Esophagus muscularis mucosa (tissue), 4 donors: ENCODE measurements around the gene SH2D2A. TPM values are rescaled to one million over a fixed set of nuclear protein-coding genes. Genes with fewer than 3 reads are reported as not detected.

Experiments
- DNase-seq: peaks from one replicate; pipeline ENCODE4 v3.0.0-alpha.2; 2017; ENCODE audit errors: extremely low spot score
- H3K27ac ChIP-seq, 4 donors: fragments of 200-600 bp; sonication (generic); replicated peaks in 1 of 4; 1 replicate in 3 of 4; 2 replicates in 1 of 4; pipeline ENCODE4 v1.5.1; 2016 to 2019; ENCODE audit warnings: mild to moderate bottlenecking in 1 of 4
- H3K27me3 ChIP-seq, 4 donors: fragments of 200-600 bp; sonication (generic); one replicate each; pipeline versions ENCODE4 v1.5.1 to v1.6.0; 2016 to 2019
- H3K36me3 ChIP-seq, 4 donors: fragments of 200-600 bp; sonication (generic); one replicate each; pipeline ENCODE4 v1.5.1; 2016 to 2019
- H3K4me1 ChIP-seq, 4 donors: fragments of 200-600 bp; sonication (generic); one replicate each; pipeline ENCODE4 v1.5.1; 2016 to 2019
- H3K4me3 ChIP-seq, 4 donors: fragments of 200-600 bp; sonication (generic); 1 replicate in 2 of 4; 2 replicates in 2 of 4; pipeline ENCODE4 v1.5.1; 2016 to 2019; ENCODE audit warnings: mild to moderate bottlenecking in 4 of 4, moderate library complexity in 1 of 4
- H3K9me3 ChIP-seq, 4 donors: fragments of 200-600 bp; sonication (generic); 1 replicate in 3 of 4; 2 replicates in 1 of 4; pipeline ENCODE4 v1.5.1; 2016 to 2019
- CTCF ChIP-seq, 3 experiments: fragments of 200-600 bp in 2 of 3; fragments of 450-650 bp in 1 of 3; sonication (generic) in 2 of 3; IDR thresholded peaks; one replicate each; pipeline ENCODE4 v1.5.1; 2017 to 2019; ENCODE audit warnings: antibody characterized with exemption in 3 of 3, mild to moderate bottlenecking in 2 of 3, moderate library complexity in 1 of 3
- EP300 ChIP-seq: sonication (generic); formaldehyde crosslinking; IDR thresholded peaks from one replicate; pipeline ENCODE4 v1.6.1; 2017; ENCODE audit warnings: antibody characterized with exemption
- POLR2A ChIP-seq: fragments of 450-650 bp; IDR thresholded peaks from one replicate; pipeline ENCODE4 v1.6.1; 2017; ENCODE audit warnings: antibody characterized with exemption, moderate library complexity, mild to moderate bottlenecking, low read depth
- POLR2AphosphoS5 ChIP-seq, 2 donors: sonication (generic); formaldehyde crosslinking; IDR thresholded peaks; one replicate each; pipeline ENCODE4 v1.6.1; 2017; ENCODE audit warnings: antibody characterized with exemption in 2 of 2
- WGBS: methylation state at CpG from one replicate; pipeline ENCODE4 v1.1.5; 2018; 5-methylcytosine and 5-hydroxymethylcytosine counted together
- intact Hi-C: fragments of 100-400 bp; cut with DNase I; formaldehyde crosslinking; loops from one replicate; pipeline ENCODE4 v1.15.1; 2023
- total RNA-seq, 4 donors: library from RNA; depleted of rRNA; stranded (reverse); fragments of >200 nt; gene quantifications; one replicate each; pipeline versions ENCODE4 v1.1.0 to v1.2.1, GENCODE V29; 2016

The SH2D2A gene
- total RNA-seq, 4 donors from 2014 or later, result 0.83 to 2.7 (median 0.84) TPM; not detected in 1

DNA sequence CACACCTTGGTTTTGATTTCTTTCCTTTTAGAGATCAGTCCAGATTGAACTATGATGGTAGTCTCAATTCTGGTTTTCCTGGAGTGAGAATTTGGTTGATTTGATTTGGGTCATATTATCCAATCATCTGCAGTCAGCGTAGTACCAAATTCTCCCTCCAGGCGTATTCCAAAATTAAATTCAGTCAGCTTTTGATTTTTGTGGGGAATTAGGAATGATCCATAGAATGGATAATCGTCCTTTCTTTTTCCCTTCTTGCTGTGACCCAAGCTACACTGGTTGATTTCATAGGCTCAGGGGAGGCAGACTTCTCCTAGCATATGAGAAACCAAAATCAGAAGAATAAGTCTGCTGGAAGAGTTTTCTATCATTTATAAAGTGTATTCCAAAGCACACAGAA lies 44.4 kb downstream of the SH2D2A start:
- Histone ChIP-seq H3K36me3 (peaks cover 0 to 23% (median 12%) of the 10 kb centered on the region in 4 donors), H3K27me3 (no peaks in the 10 kb centered on the region), H3K9me3 (no peaks in the 10 kb centered on the region), H3K4me3 (no peak overlapping the region), H3K4me1 (peaks cover 52 to 83% (median 79%) of the 10 kb centered on the region in 4 donors), H3K27ac (no peak overlapping the region)
- intact Hi-C loops, result no loop called here
- no peak for DNase-seq
- 73% methylated on average over 3 of the region's 3 CpGs for WGBS
- TF ChIP-seq POLR2A (no peak), EP300 (no peak), POLR2AphosphoS5 (IDR thresholded peaks at IDR 0.05) (no peak), CTCF (IDR thresholded peaks at IDR 0.05) (no peak)

GRCh38 chr1:156768610-156769295 lies 47.9 kb downstream of the SH2D2A start:
- H3K36me3 ChIP-seq, result peaks cover 0 to 23% (median 12%) of the 10 kb centered on the region in 4 donors
- peaks cover 53 to 70% (median 68%) of the 10 kb centered on the region in 4 donors for H3K4me1 ChIP-seq
- H3K4me3 ChIP-seq, result peak overlapping the region; percentile 93 to 99 (median 96)
- no peak for DNase-seq
- WGBS, result 39% methylated on average over 8 of the region's 8 CpGs
- intact Hi-C loops, result no loop called here
- TF ChIP-seq POLR2A (no peak), CTCF (IDR thresholded peaks at IDR 0.05) (no peak), POLR2AphosphoS5 (IDR thresholded peaks at IDR 0.05) (no peak), EP300 (no peak)
- H3K27me3 ChIP-seq, result no peaks in the 10 kb centered on the region
- no peaks in the 10 kb centered on the region for H3K9me3 ChIP-seq
- H3K27ac ChIP-seq, result peak overlapping the region in 3 of 4 donors; percentile 96 to 97 (median 97)

DNA sequence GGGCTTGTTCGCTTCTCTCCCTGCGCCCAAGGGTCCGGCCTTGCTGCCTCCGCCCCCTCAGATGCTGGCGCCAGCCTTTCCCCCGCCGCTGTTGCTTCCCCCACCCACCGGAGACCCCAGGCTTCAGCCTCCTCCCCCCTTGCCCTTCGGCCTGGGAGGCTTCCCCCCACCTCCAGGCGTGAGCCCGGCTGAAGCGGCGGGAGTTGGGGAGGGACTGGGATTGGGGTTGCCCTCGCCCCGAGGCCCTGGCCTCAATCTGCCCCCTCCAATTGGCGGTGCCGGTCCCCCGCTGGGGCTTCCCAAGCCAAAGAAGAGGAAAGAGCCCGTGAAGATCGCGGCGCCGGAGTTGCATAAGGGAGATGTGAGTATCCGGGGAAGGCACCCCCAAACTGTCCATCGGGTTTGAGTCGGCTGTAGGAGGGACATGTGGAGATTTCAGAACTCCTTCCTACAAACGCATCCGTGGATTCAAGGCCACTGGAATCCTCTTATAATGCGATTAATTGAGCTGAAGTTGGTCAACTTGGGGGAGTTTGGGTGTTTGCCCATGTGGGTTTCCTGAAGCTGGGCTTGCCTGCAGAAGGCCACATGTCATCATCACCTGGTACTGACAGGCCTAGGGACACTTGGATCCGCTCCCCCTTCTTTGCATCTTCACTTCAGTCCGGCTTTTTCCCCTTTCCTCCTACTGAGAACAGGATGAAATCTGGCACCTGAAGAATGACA lies 48.6 kb downstream of the SH2D2A start:
- Histone ChIP-seq H3K9me3 (no peaks in the 10 kb centered on the region), H3K27ac (peak overlapping the region; percentile 95 to 97 (median 96)), H3K4me1 (peaks cover 46 to 65% (median 61%) of the 10 kb centered on the region in 4 donors), H3K27me3 (no peaks in the 10 kb centered on the region), H3K36me3 (peaks cover 0 to 23% (median 12%) of the 10 kb centered on the region in 4 donors), H3K4me3 (peak overlapping the region; percentile 93 to 99 (median 96))
- TF ChIP-seq CTCF (IDR thresholded peaks at IDR 0.05), result no peak
- peak in 1 of 2 donors; percentile 10 for TF ChIP-seq POLR2AphosphoS5 (IDR thresholded peaks at IDR 0.05)
- TF ChIP-seq EP300, result no peak
- under 1% methylated on average over 11 of the region's 31 CpGs for WGBS
- intact Hi-C loops, result loop anchor here (1.0 kb wide), 1 partner anchor 40 kb away; the partner anchor contains the start of genes ISG20L2 and METTL25B
- no peak for DNase-seq

- 1% methylated on average over 31 of the region's 50 CpGs for WGBS
- intact Hi-C loops, result loop anchor here (1.0 kb wide), 1 partner anchor 39 kb away; the partner anchor contains the start of genes ISG20L2 and METTL25B
- Histone ChIP-seq H3K9me3 (no peaks in the 10 kb centered on the region), H3K27me3 (no peaks in the 10 kb centered on the region), H3K4me1 (peaks cover 40 to 57% (median 53%) of the 10 kb centered on the region in 4 donors), H3K4me3 (peak within 1 kb of the TSS; percentile 93 to 99 (median 96)), H3K36me3 (peaks cover 0 to 22% (median 12%) of the 10 kb centered on the region in 4 donors), H3K27ac (peak within 1 kb of the TSS; percentile 95 to 97 (median 96))
- peak; percentile 99 for DNase-seq
- TF ChIP-seq CTCF (IDR thresholded peaks at IDR 0.05) (peak in 1 of 3 experiments; percentile 9), POLR2AphosphoS5 (IDR thresholded peaks at IDR 0.05) (peak; percentile 83 to 92), EP300 (no peak)
Observed at GRCh38 chr1:156767101-156767878, 49.4 kb downstream of the SH2D2A start, which contains the start of gene PRCC. Gene PRCC, plus strand, starts transcription at chr1:156767535. Its CDS starts 237 bp downstream, at chr1:156767772.
